ENCODE data around the gene ADSL. TPM values are rescaled to one million over a fixed set of nuclear protein-coding genes. Genes with fewer than 3 reads are reported as not detected.

Gene ADSL
- total RNA-seq, 1 donor from 2014 or later, result 217 TPM

Other genes with a start within 250 kb of the ADSL start
- 23.1 and 24.5 TPM in 2 replicates for gene TNRC6B, start 168.6 kb upstream of the ADSL start, total RNA-seq
- gene SGSM3, start 24.1 kb downstream of the ADSL start, total RNA-seq, result 50.4 and 72.5 TPM in 2 replicates